ENCODE results near the gene FUS.
"Not testable (repeated sequence)": the region's sequence is repeated elsewhere in the genome, so short reads cannot be mapped to it uniquely, and the experiment has no call there.

Gene FUS

GRCh38 chr16:31179747-31180459 is at the start of gene FUS:
Gene FUS (plus strand): TSS chr16:31180139. CDS start chr16:31180215, 76 bp downstream.
- peak; percentile 86 for DNase-seq

GRCh38 chr16:31130336-31130891 is 49.5 kb upstream of the FUS start:
- no peak for DNase-seq

GRCh38 chr16:31130899-31131298 is 49.0 kb upstream of the FUS start:
- DNase-seq = no peak

GRCh38 chr16:31131416-31131815 is 48.5 kb upstream of the FUS start:
- no peak for DNase-seq

- DNase-seq = no peak
Observed at GRCh38 chr16:31131841-31132271, 48.1 kb upstream of the FUS start.

GRCh38 chr16:31132303-31132979 is 47.5 kb upstream of the FUS start:
- DNase-seq = no peak

GRCh38 chr16:31133046-31133501 is 46.9 kb upstream of the FUS start:
- DNase-seq = no peak

GRCh38 chr16:31134091-31134571 is 45.8 kb upstream of the FUS start:
- DNase-seq = peak; percentile 26

- DNase-seq = peak; percentile 17
Observed at GRCh38 chr16:31134625-31135534, 45.1 kb upstream of the FUS start.

GRCh38 chr16:31135535-31136286 is 44.2 kb upstream of the FUS start, which contains the start of gene PRSS8:
Gene PRSS8 (minus strand): TSS chr16:31135727. CDS start chr16:31135498, 229 bp downstream.
- DNase-seq = no peak

- no peak for DNase-seq
Observed at GRCh38 chr16:31136287-31136662, 43.7 kb upstream of the FUS start.

- DNase-seq = not testable (repeated sequence)
Observed at GRCh38 chr16:31136822-31137499, 43.0 kb upstream of the FUS start.

- peak; percentile 58 for DNase-seq
Observed at GRCh38 chr16:31138621-31139578, 41.0 kb upstream of the FUS start.

- DNase-seq = not testable (repeated sequence)
Observed at GRCh38 chr16:31141071-31141469, 38.9 kb upstream of the FUS start.

GRCh38 chr16:31141489-31142108 is 38.3 kb upstream of the FUS start:
- DNase-seq = no peak

GRCh38 chr16:31142109-31143010 is 37.6 kb upstream of the FUS start:
- DNase-seq = peak; percentile 99

GRCh38 chr16:31143011-31143693 is 36.8 kb upstream of the FUS start:
- DNase-seq = no peak

- no peak for DNase-seq
Observed at GRCh38 chr16:31143694-31144148, 36.2 kb upstream of the FUS start.
